ENCODE data around the gene FEM1B.

The FEM1B gene

GRCh38 chr15:68285259-68285980 is 7.9 kb downstream of the FEM1B start:
- DNase-seq = no peak

DNA sequence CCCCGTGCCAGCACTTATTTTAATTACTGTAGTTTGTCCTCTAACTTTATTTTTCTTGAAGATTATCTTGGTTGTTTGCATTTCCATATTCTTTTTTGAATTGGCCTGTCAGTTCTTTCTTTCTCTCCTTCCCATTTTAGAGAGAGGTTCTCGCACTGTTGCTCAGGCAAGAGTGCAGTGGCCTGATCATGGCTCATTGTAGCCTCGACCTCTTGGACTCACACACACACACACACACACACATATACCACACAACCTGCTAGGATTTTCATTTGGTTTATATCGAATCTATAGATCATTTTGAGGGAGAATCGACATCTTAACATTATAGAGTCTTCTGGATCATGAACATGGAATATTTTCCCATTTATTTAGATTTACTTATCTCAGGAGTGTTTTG is 8.7 kb downstream of the FEM1B start:
- no peak for ATAC-seq

More at GRCh38 chr15:68285259-68285980, 7.9 kb downstream of the FEM1B start:
- ATAC-seq = peak; percentile 25

DNA sequence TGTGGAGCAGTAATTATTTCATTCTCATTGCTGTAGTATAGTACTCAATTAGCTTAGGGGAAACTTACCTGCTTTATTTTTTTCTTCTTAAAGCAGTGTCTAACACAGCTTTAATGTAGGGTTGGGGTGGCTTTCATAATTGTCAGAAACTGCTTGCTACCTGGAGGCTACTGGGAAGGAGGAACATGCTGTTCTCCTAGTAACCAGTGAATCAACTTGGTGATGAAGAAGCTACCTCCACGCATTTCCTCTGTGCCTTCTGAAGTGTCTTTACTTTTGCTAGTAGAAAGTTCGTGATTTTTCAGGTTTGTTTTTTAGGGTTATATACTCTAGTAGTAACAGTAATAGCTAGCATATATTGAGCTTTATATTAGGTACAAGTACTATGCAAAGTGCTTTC is 11.5 kb downstream of the FEM1B start:
- DNase-seq = no peak

More for the DNA sequence above, 8.7 kb downstream of the FEM1B start:
- DNase-seq = no peak

GRCh38 chr15:68289621-68290352 is 12.2 kb downstream of the FEM1B start:
- no peak for DNase-seq
- ATAC-seq = no peak

More for the DNA sequence above, 11.5 kb downstream of the FEM1B start:
- no peak for ATAC-seq

GRCh38 chr15:68290715-68291114 is 13.2 kb downstream of the FEM1B start:
- DNase-seq (no peak), ATAC-seq (no peak)

DNA sequence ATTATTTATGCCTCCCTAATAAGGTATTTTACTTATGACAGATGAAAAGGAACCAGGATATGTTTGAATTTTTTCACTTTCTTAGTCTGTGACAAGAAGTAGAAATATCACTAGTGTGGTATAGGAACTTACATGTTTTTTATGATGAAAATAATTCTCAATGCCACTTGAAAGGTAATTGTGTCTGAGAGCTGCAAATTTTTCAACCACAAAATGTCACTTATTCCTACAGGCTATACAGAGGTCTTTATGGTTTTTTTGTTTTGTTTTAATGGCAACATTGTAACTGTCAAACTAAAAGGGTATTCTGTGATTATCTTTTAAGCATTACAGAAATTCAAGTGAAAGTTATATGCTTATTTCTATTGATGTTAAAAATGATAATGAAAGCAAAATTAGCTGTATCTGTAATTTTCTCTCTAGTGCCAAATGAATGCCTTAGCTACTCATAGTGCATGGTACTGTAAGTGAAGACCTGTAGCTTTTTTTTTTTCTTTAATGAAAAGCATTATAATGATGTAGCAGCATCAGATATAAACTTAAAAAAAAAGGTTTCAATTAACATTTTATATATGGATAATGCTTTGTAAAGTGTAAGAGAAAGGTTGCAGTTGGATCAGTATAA is 14.7 kb downstream of the FEM1B start:
- DNase-seq (no peak), ATAC-seq (peak; percentile 28)

DNA sequence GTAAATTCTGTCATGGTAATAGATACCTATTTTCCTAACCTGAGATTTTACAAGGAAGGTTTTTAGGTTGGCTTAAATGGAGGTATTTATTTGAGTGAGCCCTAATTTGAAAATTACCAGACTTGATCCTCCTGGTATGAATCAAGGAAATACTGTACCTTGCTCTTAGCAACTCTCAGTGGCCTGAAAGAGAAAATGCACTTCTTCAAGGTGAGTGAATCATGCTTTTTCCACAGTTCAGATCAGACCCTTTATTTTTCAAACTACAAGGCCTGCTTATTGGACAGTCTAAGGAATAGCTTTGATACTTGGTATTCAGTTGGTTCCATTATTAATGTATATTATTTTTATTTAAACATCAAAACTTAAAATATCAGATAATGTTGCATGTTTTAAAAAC is 15.4 kb downstream of the FEM1B start:
- no peak for DNase-seq
- peak; percentile 82 for ATAC-seq

DNA sequence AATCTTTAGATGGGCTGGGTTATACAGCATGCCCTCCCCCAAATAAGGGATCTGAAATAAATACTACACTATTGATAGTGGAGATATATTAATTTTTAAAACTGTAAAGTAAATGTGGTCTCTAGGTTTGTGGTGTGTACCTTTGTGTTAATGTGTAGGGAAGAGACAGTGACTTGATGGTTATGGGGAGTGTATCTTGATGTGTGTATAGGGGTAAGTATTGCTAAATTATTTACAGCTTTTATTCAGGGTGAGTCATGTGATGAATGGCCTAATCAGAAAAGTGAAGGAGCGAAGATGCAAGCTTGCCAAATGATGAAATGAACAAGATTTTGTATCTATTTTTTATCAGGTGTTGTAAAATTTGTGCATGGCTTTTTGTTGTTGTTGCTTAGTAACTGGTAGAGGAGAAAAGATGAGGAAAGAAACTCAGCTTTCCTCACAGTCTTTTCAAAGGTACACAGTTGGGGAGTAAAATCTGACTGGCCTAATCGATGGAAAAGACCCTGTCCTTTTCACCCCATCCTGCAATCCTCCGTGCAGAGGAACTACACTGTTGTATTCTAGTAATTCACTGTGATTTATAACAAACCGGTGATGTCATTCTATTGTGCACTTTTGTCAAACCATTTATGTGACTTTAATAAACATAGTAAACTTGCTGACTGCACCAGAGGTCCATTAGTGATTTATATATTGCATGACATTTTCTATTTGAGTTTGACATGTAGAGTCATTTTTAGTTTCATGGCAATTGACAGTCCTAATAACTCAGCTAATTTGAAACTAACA is 17.7 kb downstream of the FEM1B start:
- ATAC-seq (no peak), DNase-seq (no peak)

DNA sequence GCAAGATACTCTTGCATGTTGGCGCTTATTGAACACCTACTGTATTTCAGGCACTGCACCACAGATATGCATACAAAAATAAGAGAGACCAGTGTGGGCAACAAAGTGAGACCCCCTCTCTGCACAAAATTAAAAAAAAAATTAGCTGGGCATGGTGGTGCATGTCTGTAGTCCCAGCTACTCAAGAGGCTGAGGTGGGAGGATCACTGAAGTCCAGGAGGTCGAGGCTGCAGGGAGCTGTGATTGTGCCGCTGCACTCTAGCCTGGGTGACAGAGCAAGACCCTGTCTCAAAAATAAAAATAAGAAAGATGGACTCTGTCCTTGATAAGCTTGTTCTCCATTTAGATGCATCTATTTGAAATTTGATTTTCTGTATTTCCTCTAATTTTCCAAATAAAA is 20.8 kb downstream of the FEM1B start:
- ATAC-seq = no peak

GRCh38 chr15:68298882-68299381 is 21.4 kb downstream of the FEM1B start:
- ATAC-seq = peak; percentile 70
- DNase-seq = no peak

More for the DNA sequence above, 20.8 kb downstream of the FEM1B start:
- DNase-seq = no peak

DNA sequence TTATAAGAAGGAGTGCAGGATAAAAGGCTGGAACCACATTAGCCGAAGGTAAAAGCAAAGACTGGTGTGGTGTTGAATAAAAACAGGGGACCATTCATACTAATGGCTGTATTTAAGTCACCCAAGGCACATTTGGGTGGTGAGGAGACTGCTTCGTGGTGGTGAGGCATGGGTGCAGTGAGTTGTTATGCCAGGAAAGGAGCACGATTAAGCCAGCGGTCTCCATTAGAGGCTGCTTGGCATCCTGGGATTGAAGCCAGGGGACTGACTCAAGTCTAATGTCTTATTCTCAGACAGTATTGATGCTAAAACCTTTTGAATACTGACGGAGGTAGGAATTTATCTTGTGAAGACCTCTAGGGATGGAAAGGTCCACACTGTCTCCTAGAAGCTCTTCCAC is 21.9 kb downstream of the FEM1B start:
- DNase-seq = no peak
- no peak for ATAC-seq

GRCh38 chr15:68300115-68300940 is 22.8 kb downstream of the FEM1B start:
- ATAC-seq (no peak), DNase-seq (no peak)

GRCh38 chr15:68301301-68301700 is 23.8 kb downstream of the FEM1B start:
- DNase-seq (no peak), ATAC-seq (no peak)

GRCh38 chr15:68302729-68303128 is 25.2 kb downstream of the FEM1B start:
- DNase-seq = no peak
- ATAC-seq = no peak

DNA sequence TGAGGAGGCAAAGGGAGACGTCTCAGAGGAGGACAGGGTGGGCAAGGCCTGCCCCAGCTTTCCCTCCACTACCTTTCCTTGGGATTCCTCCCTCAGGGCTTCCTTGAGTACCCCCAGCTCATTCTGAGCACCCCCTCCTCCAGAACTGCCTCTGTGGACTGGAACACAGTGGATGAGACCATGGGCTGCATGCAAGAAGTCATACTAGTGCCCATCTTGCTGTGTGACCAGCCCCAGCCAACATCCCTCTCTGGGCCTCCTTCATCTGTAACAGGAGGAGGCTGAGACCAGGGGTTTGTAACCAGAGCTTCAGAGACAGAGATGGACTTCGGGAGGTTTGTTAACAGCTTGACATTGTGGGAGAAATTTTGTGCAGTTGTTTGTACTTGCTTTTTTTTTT is 25.6 kb downstream of the FEM1B start:
- DNase-seq = no peak

GRCh38 chr15:68303560-68304436 is 26.3 kb downstream of the FEM1B start:
- no peak for ATAC-seq
- DNase-seq = no peak

More for the DNA sequence above, 25.6 kb downstream of the FEM1B start:
- no peak for ATAC-seq

GRCh38 chr15:68304589-68305337 is 27.2 kb downstream of the FEM1B start:
- DNase-seq = no peak
- no peak for ATAC-seq

DNA sequence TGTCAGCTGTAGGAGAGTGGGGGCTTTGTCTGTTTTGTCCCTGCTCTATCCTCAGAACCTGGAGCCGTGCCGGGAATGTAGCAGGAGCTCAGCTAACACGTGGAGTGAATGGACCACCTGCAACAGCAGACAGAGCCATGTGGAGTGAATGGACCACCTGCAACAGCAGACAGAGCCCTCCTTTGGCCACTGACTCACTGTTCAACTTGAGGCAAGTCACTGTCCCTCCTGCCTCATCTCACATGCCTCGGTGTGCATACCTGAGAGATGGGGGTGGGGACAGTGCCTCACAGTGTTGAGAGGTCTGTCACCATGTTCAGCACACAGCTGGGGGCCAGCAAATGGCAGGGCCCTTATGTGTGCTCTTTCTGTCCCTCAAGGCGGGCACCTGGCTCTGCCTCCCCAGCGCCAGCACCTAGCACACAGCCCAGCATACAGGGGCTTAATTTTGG is 27.9 kb downstream of the FEM1B start:
- DNase-seq (no peak), ATAC-seq (no peak)
